ENCODE results near the gene NKAIN4.

DNA sequence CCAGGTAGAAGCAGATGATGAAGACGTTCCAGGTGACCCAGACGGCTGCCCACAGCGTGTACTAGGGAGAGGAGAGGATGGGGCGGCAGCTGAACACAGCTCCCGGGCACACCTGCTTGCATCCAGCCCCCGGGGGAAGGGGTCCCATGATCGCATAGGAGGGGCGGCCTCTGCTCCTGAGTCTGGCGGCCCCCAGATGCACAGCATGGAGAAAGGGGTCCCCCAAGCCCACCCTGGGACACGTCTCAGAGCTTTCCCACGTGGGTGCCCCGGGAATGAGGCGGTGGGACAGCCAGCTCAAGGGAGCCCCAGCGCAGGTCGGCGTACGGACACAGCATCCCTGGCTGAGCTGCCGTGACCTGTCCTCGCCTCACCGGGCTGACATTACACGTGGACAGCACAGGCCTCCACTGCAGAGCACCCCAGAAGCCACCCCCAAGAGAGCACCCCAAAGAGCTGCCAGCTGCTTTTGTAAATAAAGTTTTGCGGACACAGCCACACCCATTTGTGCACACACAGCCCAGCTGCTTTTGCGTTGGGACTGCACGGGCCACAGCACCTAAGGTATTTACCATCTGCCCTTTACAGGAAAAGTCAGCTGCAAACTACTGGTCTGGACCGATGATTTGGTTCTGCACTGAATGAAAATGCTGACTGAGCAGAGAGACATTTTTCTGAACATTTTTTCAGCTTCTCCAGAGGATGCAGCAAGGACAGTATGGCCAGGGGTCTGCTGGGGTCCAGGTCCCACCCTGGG, 5.2 kb downstream of the NKAIN4 start:
- TF ChIP-seq, protein P1, sequence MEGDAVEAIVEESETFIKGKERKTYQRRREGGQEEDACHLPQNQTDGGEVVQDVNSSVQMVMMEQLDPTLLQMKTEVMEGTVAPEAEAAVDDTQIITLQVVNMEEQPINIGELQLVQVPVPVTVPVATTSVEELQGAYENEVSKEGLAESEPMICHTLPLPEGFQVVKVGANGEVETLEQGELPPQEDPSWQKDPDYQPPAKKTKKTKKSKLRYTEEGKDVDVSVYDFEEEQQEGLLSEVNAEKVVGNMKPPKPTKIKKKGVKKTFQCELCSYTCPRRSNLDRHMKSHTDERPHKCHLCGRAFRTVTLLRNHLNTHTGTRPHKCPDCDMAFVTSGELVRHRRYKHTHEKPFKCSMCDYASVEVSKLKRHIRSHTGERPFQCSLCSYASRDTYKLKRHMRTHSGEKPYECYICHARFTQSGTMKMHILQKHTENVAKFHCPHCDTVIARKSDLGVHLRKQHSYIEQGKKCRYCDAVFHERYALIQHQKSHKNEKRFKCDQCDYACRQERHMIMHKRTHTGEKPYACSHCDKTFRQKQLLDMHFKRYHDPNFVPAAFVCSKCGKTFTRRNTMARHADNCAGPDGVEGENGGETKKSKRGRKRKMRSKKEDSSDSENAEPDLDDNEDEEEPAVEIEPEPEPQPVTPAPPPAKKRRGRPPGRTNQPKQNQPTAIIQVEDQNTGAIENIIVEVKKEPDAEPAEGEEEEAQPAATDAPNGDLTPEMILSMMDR (IDR thresholded peaks at IDR 0.05; ENCODE audit: poor library complexity): no peak
- TF ChIP-seq EZH2 (IDR thresholded peaks at IDR 0.05; ENCODE audit: borderline replicate concordance): no peak
